Natural killer cell (primary cell): ENCODE results near the gene EDARADD. TPM values are rescaled to one million over a fixed set of nuclear protein-coding genes. Genes with fewer than 3 reads are reported as not detected.

Experiments
- ATAC-seq, 3 donors: fragments of 150-1000 bp in 2 of 3; fragments of 200-7000 bp in 1 of 3; cut with Tn5 transposase; 1 replicate in 1 of 3; 2 replicates in 2 of 3; pipeline ENCODE4 v1.10.0; 2021; ENCODE audit warnings: mild to moderate bottlenecking in 2 of 3, moderate library complexity in 2 of 3
- DNase-seq, 2 donors: peaks; one replicate each; pipeline versions ENCODE4 v3.0.0 to v3.0.0-alpha.2; 2013 to 2021; ENCODE audit warnings: mixed read lengths in 1 of 2
- H3K27ac ChIP-seq: one replicate; pipeline ENCODE4 v1.5.1; 2013; ENCODE audit warnings: mild to moderate bottlenecking, low read length
- H3K27me3 ChIP-seq: one replicate; pipeline ENCODE4 v1.6.1; 2013; ENCODE audit warnings: low read length; ENCODE audit not compliant: control insufficient read depth, insufficient read depth
- H3K36me3 ChIP-seq: one replicate; pipeline ENCODE4 v1.6.1; 2013; ENCODE audit warnings: low read length; ENCODE audit not compliant: control insufficient read depth, insufficient read depth
- H3K4me1 ChIP-seq: one replicate; pipeline ENCODE4 v1.6.1; 2013; ENCODE audit warnings: low read length; ENCODE audit not compliant: control insufficient read depth, insufficient read depth
- H3K4me3 ChIP-seq: one replicate; pipeline ENCODE4 v1.5.1; 2013; ENCODE audit warnings: low read length
- H3K9me3 ChIP-seq: one replicate; pipeline ENCODE4 v1.6.1; 2013; ENCODE audit warnings: low read length; ENCODE audit not compliant: control insufficient read depth, insufficient read depth
- H3K27ac Mint-ChIP-seq, 2 donors: one replicate each; pipeline ENCODE4 v1.8.0; 2022; ENCODE audit warnings: mild to moderate bottlenecking in 2 of 2, mixed read lengths in 2 of 2, moderate library complexity in 1 of 2
- H3K27me3 Mint-ChIP-seq, 2 donors: one replicate each; pipeline ENCODE4 v1.8.0; 2022; ENCODE audit warnings: low read depth in 2 of 2, mixed read lengths in 2 of 2
- H3K36me3 Mint-ChIP-seq: one replicate; pipeline ENCODE4 v1.8.0; 2022; ENCODE audit warnings: mixed read lengths
- H3K4me1 Mint-ChIP-seq, 2 donors: one replicate each; pipeline ENCODE4 v1.8.0; 2022; ENCODE audit warnings: mixed read lengths in 2 of 2
- H3K4me3 Mint-ChIP-seq: one replicate; pipeline ENCODE4 v1.8.0; 2022; ENCODE audit warnings: mild to moderate bottlenecking, moderate library complexity, mixed read lengths
- H3K9me3 Mint-ChIP-seq, 2 donors: one replicate each; pipeline ENCODE4 v1.8.0; 2022; ENCODE audit warnings: mixed read lengths in 2 of 2
- CTCF ChIP-seq: fragments of 200-600 bp; IDR thresholded peaks from one replicate; pipeline ENCODE4 v1.8.0; 2022; ENCODE audit warnings: antibody characterized with exemption
- WGBS: methylation state at CpG from one replicate; pipeline ENCODE4 v1.1.7; 2013; ENCODE audit warnings: missing lambda C conversion rate; ENCODE audit not compliant: insufficient coverage; 5-methylcytosine and 5-hydroxymethylcytosine counted together
- intact Hi-C: fragments of 100-400 bp; cut with micrococcal nuclease; formaldehyde crosslinking; loops from one replicate; pipeline ENCODE4 v1.14.2; 2022
- total RNA-seq, 4 donors: library from RNA; stranded (reverse); fragments of 120-200 nt in 1 of 4; gene quantifications; one replicate each; pipeline versions ENCODE4 v1.2.3 to v1.2.4, GENCODE V29; 2013 to 2022

Gene EDARADD
- total RNA-seq, 3 donors from 2014 or later (not counting 1 experiment from before 2014, with no cell fraction given) = 2.0 to 5.4 (median 2.6) TPM

- no peak for TF ChIP-seq CTCF
- peaks cover 0 to 7% of the 10 kb centered on the region in 2 donors for H3K4me1 Mint-ChIP-seq
- no peak overlapping the region for H3K4me3 Mint-ChIP-seq
- no peak for DNase-seq
- H3K27ac Mint-ChIP-seq = no peak overlapping the region
- H3K9me3 ChIP-seq = no peaks in the 10 kb centered on the region
- ATAC-seq = no peak
- H3K36me3 Mint-ChIP-seq = no peaks in the 10 kb centered on the region
- intact Hi-C loops = no loop called here
- H3K9me3 Mint-ChIP-seq = no peaks in the 10 kb centered on the region
- no peaks in the 10 kb centered on the region for H3K36me3 ChIP-seq
- WGBS = 73% methylated on average over 5 of the region's 11 CpGs
- peaks cover 4% of the 10 kb centered on the region for H3K4me1 ChIP-seq
- H3K27ac ChIP-seq = no peak overlapping the region
- H3K4me3 ChIP-seq = no peak overlapping the region
- H3K27me3 ChIP-seq = no peaks in the 10 kb centered on the region
- peaks cover 17 to 27% of the 10 kb centered on the region in 2 donors for H3K27me3 Mint-ChIP-seq
These were observed 101.5 kb downstream of the EDARADD start for GRCh38 chr1:236495467-236496112.

- no peaks in the 10 kb centered on the region for H3K27me3 ChIP-seq
- no peaks in the 10 kb centered on the region for H3K9me3 ChIP-seq
- TF ChIP-seq CTCF = no peak
- Mint-ChIP-seq H3K27me3 (peaks cover 3 to 14% of the 10 kb centered on the region in 2 donors), H3K9me3 (no peaks in the 10 kb centered on the region), H3K4me3 (no peak overlapping the region), H3K27ac (no peak overlapping the region), H3K4me1 (peaks cover 5 to 6% of the 10 kb centered on the region in 2 donors), H3K36me3 (no peaks in the 10 kb centered on the region)
- DNase-seq = no peak
- H3K27ac ChIP-seq = no peak overlapping the region
- H3K4me3 ChIP-seq = no peak overlapping the region
- intact Hi-C loops = no loop called here
- peaks cover 3% of the 10 kb centered on the region for H3K4me1 ChIP-seq
- WGBS = 92% methylated on average over 4 of the region's 6 CpGs
- H3K36me3 ChIP-seq = no peaks in the 10 kb centered on the region
- no peak for ATAC-seq
These were observed 103.8 kb downstream of the EDARADD start for GRCh38 chr1:236497908-236498307.

GRCh38 chr1:236501093-236501492 is 107.0 kb downstream of the EDARADD start:
- peaks cover 7% of the 10 kb centered on the region in 2 donors for H3K4me1 Mint-ChIP-seq
- no peak overlapping the region for H3K27ac ChIP-seq
- ATAC-seq (no peak), DNase-seq (no peak)
- WGBS = 91% methylated on average over 6 of the region's 6 CpGs
- H3K9me3 ChIP-seq = no peaks in the 10 kb centered on the region
- H3K27me3 ChIP-seq = no peaks in the 10 kb centered on the region
- no peaks in the 10 kb centered on the region for H3K36me3 Mint-ChIP-seq
- no peak overlapping the region for H3K4me3 ChIP-seq
- intact Hi-C loops = no loop called here
- H3K27me3 Mint-ChIP-seq = peaks cover 0 to 13% of the 10 kb centered on the region in 2 donors
- TF ChIP-seq CTCF = no peak
- H3K27ac Mint-ChIP-seq = no peak overlapping the region
- no peak overlapping the region for H3K4me3 Mint-ChIP-seq
- H3K9me3 Mint-ChIP-seq = no peaks in the 10 kb centered on the region
- peaks cover 8% of the 10 kb centered on the region for H3K4me1 ChIP-seq
- no peaks in the 10 kb centered on the region for H3K36me3 ChIP-seq

- no peaks in the 10 kb centered on the region for H3K36me3 Mint-ChIP-seq
- H3K4me1 Mint-ChIP-seq = peaks cover 7% of the 10 kb centered on the region in 2 donors
- DNase-seq (no peak), ATAC-seq (no peak)
- H3K27ac ChIP-seq = no peak overlapping the region
- no peak overlapping the region for H3K27ac Mint-ChIP-seq
- H3K27me3 ChIP-seq = no peaks in the 10 kb centered on the region
- H3K36me3 ChIP-seq = no peaks in the 10 kb centered on the region
- H3K9me3 Mint-ChIP-seq = no peaks in the 10 kb centered on the region
- H3K27me3 Mint-ChIP-seq = peaks cover 0 to 8% of the 10 kb centered on the region in 2 donors
- no peak for TF ChIP-seq CTCF
- intact Hi-C loops = no loop called here
- H3K4me3 ChIP-seq = no peak overlapping the region
- no peaks in the 10 kb centered on the region for H3K9me3 ChIP-seq
- peaks cover 8% of the 10 kb centered on the region for H3K4me1 ChIP-seq
- WGBS = 63% methylated on average over 2 of the region's 2 CpGs
- no peak overlapping the region for H3K4me3 Mint-ChIP-seq
These were observed 108.5 kb downstream of the EDARADD start for GRCh38 chr1:236502579-236502971.
